Measurements from ENCODE around the gene TMEM119. TPM values are rescaled to one million over a fixed set of nuclear protein-coding genes. Genes with fewer than 3 reads are reported as not detected.

The TMEM119 gene
- total and polyA plus RNA-seq, 2 of the 8 experiments (the other 6 are each of a cell fraction or from before 2014, with no cell fraction given), result 0.35 to 0.61 TPM

DNA sequence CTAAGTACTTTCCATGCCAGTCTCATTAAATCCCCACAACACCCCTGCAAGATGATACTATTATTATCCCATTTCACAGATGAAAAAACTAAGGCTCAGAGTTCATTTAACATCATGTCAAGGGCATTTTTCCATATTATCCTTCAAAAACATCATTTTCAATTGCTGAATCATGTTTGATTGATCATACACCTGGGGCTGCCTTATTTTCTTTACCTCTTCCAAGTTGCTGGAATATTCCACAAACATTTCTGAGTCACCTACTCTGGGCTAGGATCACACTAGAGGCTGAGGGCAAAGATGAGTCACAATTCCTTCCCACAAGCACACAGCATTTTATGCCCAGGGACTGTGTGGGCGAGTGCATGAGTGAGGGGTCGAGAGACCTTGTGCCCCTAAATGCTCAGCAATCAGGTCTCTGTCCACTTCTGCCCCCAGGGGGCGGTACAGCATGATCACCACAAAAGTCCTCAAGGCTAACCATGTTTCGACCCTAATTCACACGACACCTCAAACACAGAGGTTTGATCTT, 14.1 kb upstream of the TMEM119 start (continued):
- TF ChIP-seq CBX8 (IDR thresholded peaks at IDR 0.05; ENCODE audit: borderline replicate concordance, low read depth, low read length) (no peak), POLR2AphosphoS5 (IDR thresholded peaks at IDR 0.05; ENCODE audit: low read depth, low read length) (no peak), SUZ12 (IDR thresholded peaks at IDR 0.05; ENCODE audit: low read length) (no peak)
- TF ChIP-seq, protein P1, sequence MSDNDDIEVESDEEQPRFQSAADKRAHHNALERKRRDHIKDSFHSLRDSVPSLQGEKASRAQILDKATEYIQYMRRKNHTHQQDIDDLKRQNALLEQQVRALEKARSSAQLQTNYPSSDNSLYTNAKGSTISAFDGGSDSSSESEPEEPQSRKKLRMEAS (IDR thresholded peaks at IDR 0.05), result peak; percentile 50
